Stimulated activated naive CD8-positive, alpha-beta T cell treated with anti-CD3 and anti-CD28 coated beads, Interleukin-15, amount 100 ng/mL, for 72 hours (primary cell): ENCODE results near the gene PYROXD2.

Experiments
- ATAC-seq: fragments of 150-1000 bp; cut with Tn5 transposase; 2 replicates; pipeline ENCODE4 v1.10.0; 2021; ENCODE audit warnings: mild to moderate bottlenecking, moderate library complexity
- DNase-seq, 2 donors: peaks; one replicate each; pipeline ENCODE4 v3.0.0; 2021 to 2022
- H3K27ac Mint-ChIP-seq, 2 donors: one replicate each; pipeline ENCODE4 v1.8.0; 2022; ENCODE audit warnings: mild to moderate bottlenecking in 2 of 2, mixed read lengths in 2 of 2, moderate library complexity in 2 of 2
- H3K27me3 Mint-ChIP-seq: one replicate; pipeline ENCODE4 v1.8.0; 2022; ENCODE audit warnings: mixed read lengths
- H3K4me1 Mint-ChIP-seq: one replicate; pipeline ENCODE4 v1.8.0; 2022; ENCODE audit warnings: mild to moderate bottlenecking, mixed read lengths
- H3K4me3 Mint-ChIP-seq, 2 donors: one replicate each; pipeline ENCODE4 v1.8.0; 2022; ENCODE audit warnings: mild to moderate bottlenecking in 2 of 2, mixed read lengths in 2 of 2, moderate library complexity in 1 of 2
- H3K9me3 Mint-ChIP-seq, 2 donors: one replicate each; pipeline ENCODE4 v1.8.0; 2022; ENCODE audit warnings: mixed read lengths in 2 of 2

PYROXD2 gene

DNA sequence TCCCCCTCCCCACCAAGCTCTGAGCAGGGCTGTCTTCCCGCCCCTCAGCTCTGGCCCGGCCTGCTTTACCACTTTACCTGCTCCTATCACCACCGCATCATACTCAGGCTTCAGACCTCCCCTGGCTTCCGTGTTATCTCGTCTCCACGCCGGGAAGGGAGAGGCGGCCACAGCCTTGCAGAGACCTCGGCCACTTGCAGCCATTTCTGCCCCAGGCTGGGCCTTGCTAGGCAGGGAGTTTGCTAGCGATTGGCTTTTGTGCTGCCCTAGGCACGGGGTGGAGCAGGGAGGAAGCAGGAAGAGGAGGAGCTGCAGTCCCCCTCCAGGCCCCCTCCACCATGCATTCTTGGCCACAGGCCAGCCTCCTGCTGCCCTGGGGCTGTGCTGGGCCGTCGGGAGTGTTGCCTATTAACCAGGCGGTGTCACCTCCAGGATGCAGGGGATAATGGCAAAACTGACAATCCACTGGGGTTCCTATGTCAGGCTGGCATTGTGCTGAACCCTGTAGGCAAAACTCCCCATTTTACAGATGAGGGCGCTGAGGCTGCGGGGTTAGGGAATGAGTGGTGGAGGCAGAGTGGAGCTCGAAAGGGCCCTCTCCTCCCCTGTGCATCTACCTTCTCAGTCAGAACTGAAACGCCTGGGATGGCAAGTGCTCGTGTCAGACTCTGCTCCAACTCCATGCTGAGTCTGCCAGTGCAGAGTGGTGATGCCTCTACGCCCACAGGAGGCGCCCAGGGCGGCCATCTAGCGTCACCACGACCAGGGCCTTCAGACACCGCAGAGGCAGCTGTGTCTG is at the start of gene PYROXD2:
TSS of gene PYROXD2 (minus strand) at position 251 of the 799 bp plus-strand sequence. CDS start at position 204, 47 bp downstream.
- ATAC-seq (peak; percentile 89), DNase-seq (peak; percentile 50 to 58)
- Mint-ChIP-seq H3K4me1 (peaks cover 17% of the 10 kb centered on the region), H3K4me3 (peak within 1 kb of the TSS; percentile 82 to 98), H3K9me3 (no peaks in the 10 kb centered on the region), H3K27ac (peak within 1 kb of the TSS; percentile 91 to 98), H3K27me3 (no peaks in the 10 kb centered on the region)

GRCh38 chr10:98463976-98464754 is 49.2 kb upstream of the PYROXD2 start:
- Mint-ChIP-seq H3K9me3 (no peaks in the 10 kb centered on the region), H3K27me3 (peaks cover 24% of the 10 kb centered on the region), H3K27ac (no peak overlapping the region), H3K4me1 (peaks cover 15% of the 10 kb centered on the region), H3K4me3 (no peak overlapping the region)
- DNase-seq (no peak), ATAC-seq (no peak)

DNA sequence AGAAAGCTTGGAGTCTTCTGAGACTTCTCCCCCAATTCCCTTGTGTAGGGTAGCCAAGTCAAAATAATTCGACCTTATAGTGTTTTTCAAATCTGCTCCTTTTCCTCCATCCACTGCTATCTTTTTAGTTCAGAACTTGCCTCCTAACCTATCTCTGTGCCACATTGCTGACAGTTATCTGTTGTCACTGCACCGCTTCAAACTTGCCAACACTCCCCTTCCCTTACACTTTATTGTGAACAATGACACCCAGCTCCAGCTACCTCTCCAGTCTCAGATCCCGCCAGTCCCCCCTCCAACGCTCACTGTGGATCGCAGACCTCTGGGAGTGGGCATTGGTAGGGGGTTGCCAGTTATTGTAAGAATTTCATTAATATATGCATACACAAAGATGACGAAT is 48.0 kb upstream of the PYROXD2 start:
- ATAC-seq (no peak), DNase-seq (no peak)
- peak overlapping the region in 1 of 2 donors; percentile 2 for H3K27ac Mint-ChIP-seq
- H3K4me1 Mint-ChIP-seq, result peaks cover 15% of the 10 kb centered on the region
- no peak overlapping the region for H3K4me3 Mint-ChIP-seq
- H3K9me3 Mint-ChIP-seq, result no peaks in the 10 kb centered on the region
- H3K27me3 Mint-ChIP-seq, result peaks cover 26% of the 10 kb centered on the region

- Mint-ChIP-seq H3K4me1 (peaks cover 6% of the 10 kb centered on the region), H3K4me3 (no peak overlapping the region), H3K27me3 (peaks cover 34% of the 10 kb centered on the region), H3K9me3 (no peaks in the 10 kb centered on the region), H3K27ac (no peak overlapping the region)
- no peak for ATAC-seq
- DNase-seq, result no peak
Observed at GRCh38 chr10:98461500-98461842, 46.5 kb upstream of the PYROXD2 start.

DNA sequence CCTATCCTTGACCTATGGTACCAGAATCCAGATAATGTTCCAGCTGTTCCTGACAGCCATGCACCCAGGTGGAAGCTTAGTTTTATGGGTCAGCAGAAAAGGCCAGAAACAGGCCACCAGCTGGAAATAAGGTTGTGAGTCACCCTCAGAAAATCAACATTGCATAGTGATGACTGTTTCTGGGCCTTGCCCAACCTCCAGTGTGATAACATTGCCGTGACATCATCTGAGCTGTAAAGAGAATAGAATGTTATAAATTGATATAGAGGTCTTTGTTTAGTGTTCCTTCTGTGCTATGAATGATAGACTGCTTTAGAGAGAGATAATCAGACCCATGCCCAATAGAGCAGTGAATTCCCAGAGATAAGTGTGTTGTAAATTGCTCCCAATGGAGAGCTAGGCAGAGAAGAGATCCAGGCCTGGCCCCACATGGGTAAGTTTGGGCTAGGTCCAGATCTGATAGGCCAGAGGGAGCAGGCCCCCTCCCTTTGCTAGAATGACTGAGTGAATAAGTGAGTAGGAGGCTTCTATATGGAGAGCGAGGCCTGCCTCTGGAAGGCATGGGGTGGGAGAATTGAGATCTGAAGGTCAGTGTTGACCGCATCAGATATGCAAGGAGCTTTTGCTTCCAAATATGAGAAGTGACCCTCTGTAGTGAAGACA is 46.0 kb upstream of the PYROXD2 start:
- H3K27me3 Mint-ChIP-seq, result peaks cover 34% of the 10 kb centered on the region
- no peak overlapping the region for H3K4me3 Mint-ChIP-seq
- peaks cover 6% of the 10 kb centered on the region for H3K4me1 Mint-ChIP-seq
- H3K27ac Mint-ChIP-seq, result peak overlapping the region in 1 of 2 donors; percentile 63
- H3K9me3 Mint-ChIP-seq, result no peaks in the 10 kb centered on the region
- DNase-seq (no peak), ATAC-seq (peak; percentile 48)

DNA sequence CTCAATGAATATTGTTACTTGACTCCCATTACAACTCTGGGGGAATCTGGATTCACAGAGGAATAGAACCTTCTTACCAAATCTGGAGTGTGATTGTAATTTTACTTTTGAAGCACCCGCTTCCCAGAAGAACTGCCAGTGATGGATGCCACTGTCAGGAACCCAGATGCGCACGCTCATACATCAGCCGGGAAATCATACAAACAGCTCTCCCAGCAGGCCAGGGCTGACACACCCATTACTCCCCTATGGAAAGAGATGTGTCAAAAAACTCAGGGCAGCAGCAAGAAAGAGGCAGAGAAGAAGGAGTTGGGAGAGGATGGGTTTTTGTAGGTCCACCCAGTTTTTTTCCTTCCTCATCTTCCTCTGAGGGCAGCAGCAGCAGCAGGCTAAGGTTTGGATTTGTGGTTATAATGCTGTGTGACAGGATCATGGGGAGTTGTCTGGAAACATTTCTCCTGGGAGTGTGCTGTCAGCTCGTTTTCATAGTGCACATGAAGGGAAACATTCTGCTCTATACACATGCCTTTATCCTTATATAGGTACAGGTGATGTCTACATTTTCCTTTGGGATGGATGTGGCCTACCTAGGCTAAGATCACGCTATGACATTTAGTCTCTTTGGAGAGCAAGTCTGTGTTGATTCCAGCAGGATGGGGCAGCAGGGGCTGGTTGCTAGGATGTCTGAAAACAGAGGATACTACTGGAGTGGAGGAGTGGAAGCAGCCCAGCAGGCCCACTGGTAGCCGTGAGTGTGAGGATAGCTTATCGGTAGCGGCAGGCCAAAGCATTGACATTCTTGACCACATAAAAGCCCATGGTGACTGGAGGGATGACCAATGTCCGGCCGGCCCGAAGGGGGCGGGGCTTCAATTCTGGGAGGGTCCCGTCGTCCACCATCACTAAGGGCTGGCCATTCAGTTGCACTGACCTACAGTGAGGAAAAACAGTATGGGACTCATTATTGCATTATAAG is 44.1 kb upstream of the PYROXD2 start:
- Mint-ChIP-seq H3K4me1 (peaks cover under 1% of the 10 kb centered on the region), H3K27ac (peak overlapping the region in 1 of 2 donors; percentile 3), H3K27me3 (peaks cover 34% of the 10 kb centered on the region), H3K4me3 (no peak overlapping the region), H3K9me3 (no peaks in the 10 kb centered on the region)
- DNase-seq (no peak), ATAC-seq (no peak)

- H3K27me3 Mint-ChIP-seq, result peaks cover 26% of the 10 kb centered on the region
- H3K9me3 Mint-ChIP-seq, result no peaks in the 10 kb centered on the region
- no peaks in the 10 kb centered on the region for H3K4me1 Mint-ChIP-seq
- H3K4me3 Mint-ChIP-seq, result no peak overlapping the region
- ATAC-seq, result no peak
- DNase-seq, result no peak
- H3K27ac Mint-ChIP-seq, result no peak overlapping the region
Observed at GRCh38 chr10:98457721-98458120, 42.7 kb upstream of the PYROXD2 start.

- no peak for DNase-seq
- H3K9me3 Mint-ChIP-seq, result no peaks in the 10 kb centered on the region
- peaks cover 28% of the 10 kb centered on the region for H3K27me3 Mint-ChIP-seq
- no peak for ATAC-seq
- H3K27ac Mint-ChIP-seq, result no peak overlapping the region
- H3K4me1 Mint-ChIP-seq, result no peaks in the 10 kb centered on the region
- no peak overlapping the region for H3K4me3 Mint-ChIP-seq
Observed at GRCh38 chr10:98456686-98457482, 41.9 kb upstream of the PYROXD2 start.

DNA sequence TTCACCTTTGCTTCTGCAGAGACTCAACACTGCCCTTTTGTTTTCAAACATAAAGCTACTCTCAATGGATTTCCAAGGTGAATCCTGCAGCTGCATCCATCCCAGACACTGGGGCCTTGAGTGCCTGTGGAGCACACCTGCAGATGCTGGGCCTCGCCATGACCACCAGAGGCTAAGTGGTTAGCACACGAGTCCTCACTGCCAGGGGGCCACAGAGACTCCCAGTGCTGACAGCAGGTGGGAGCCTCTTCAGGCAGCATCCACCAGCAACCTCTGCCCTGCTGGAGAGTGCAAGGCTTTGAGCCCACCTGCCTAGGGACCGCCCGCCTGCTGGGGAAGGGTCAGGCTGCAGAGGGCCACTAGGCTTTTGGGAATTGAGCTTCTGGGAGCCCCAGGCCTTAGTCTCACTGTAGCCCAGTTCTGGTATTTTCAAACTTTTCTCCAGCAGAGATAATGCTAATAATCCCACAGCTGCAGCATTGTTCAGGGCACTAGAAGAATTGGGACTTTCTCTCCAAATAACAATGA is 41.1 kb upstream of the PYROXD2 start:
- Mint-ChIP-seq H3K27me3 (peaks cover 29% of the 10 kb centered on the region), H3K4me3 (no peak overlapping the region), H3K9me3 (no peaks in the 10 kb centered on the region), H3K4me1 (no peaks in the 10 kb centered on the region), H3K27ac (no peak overlapping the region)
- DNase-seq (no peak), ATAC-seq (no peak)

GRCh38 chr10:98453729-98454128 is 38.7 kb upstream of the PYROXD2 start:
- Mint-ChIP-seq H3K4me1 (no peaks in the 10 kb centered on the region), H3K27ac (no peak overlapping the region), H3K9me3 (no peaks in the 10 kb centered on the region), H3K4me3 (no peak overlapping the region), H3K27me3 (peaks cover 23% of the 10 kb centered on the region)
- no peak for ATAC-seq
- DNase-seq, result no peak

- no peak overlapping the region for H3K27ac Mint-ChIP-seq
- peaks cover 8% of the 10 kb centered on the region for H3K27me3 Mint-ChIP-seq
- ATAC-seq (no peak), DNase-seq (no peak)
- no peaks in the 10 kb centered on the region for H3K9me3 Mint-ChIP-seq
- no peak overlapping the region for H3K4me3 Mint-ChIP-seq
- peaks cover 12% of the 10 kb centered on the region for H3K4me1 Mint-ChIP-seq
Observed at GRCh38 chr10:98450618-98451017, 35.6 kb upstream of the PYROXD2 start.

GRCh38 chr10:98449287-98449686 is 34.3 kb upstream of the PYROXD2 start:
- Mint-ChIP-seq H3K4me3 (no peak overlapping the region), H3K27me3 (peaks cover 8% of the 10 kb centered on the region), H3K9me3 (no peaks in the 10 kb centered on the region), H3K27ac (no peak overlapping the region), H3K4me1 (peaks cover 25% of the 10 kb centered on the region)
- DNase-seq (no peak), ATAC-seq (no peak)

GRCh38 chr10:98446661-98447221 is 31.8 kb upstream of the PYROXD2 start, which contains the start of gene HPS1:
TSS of gene HPS1 (minus strand) at chr10:98446935. CDS start at chr10:98443240, 3,695 bp downstream.
- Mint-ChIP-seq H3K4me3 (peak within 1 kb of the TSS; percentile 95 to 98), H3K27me3 (no peaks in the 10 kb centered on the region), H3K27ac (peak within 1 kb of the TSS; percentile 97 to 98), H3K4me1 (peaks cover 46% of the 10 kb centered on the region), H3K9me3 (no peaks in the 10 kb centered on the region)
- ATAC-seq (peak; percentile 94), DNase-seq (peak; percentile 83 to 87)
